GM19035 (cell line): ENCODE data around the gene MTPN.

Source experiments
- ATAC-seq: cut with Tn5 transposase; IDR thresholded peaks from one replicate; pipeline ENCODE4 v1.9.1; 2021; ENCODE audit not compliant: unreplicated experiment

Gene MTPN

DNA sequence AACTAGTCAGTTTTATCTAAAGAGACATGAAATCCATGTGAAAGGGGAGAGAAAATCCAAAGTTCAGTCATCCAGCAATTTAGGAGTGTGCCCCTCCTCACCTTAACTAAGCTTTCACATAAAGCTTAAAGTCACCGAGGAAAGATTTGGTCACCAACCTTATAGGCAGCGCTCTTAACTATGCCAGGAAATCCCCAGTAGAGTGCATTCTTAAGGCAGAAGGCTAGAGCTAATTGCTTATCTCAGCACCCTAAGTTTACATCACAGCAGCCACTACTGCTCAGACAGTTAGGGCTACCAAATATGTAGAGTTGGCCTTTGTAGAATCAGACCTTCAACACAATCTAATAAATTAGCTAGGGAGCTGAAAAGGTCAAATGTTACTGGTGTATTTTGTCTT, 47.9 kb downstream of the MTPN start:
- no peak for ATAC-seq

DNA sequence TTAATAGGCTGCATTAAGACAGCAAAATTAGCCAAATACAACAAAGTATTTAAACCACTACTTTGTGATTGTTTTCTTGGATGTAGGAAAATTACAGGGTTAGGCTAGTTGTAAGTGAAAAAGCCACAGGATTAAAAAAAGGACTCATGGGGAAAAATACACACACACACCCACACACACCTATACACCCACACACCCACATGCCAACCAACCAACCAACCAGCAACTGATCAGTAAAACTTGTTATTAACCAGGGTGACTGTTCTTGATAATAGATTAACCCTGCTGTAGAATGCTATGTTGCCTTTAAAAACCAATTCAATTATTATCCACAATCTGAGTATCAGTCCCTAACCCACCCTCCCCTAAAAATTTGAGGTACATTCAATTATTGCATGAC, 49.0 kb downstream of the MTPN start:
- ATAC-seq = no peak

DNA sequence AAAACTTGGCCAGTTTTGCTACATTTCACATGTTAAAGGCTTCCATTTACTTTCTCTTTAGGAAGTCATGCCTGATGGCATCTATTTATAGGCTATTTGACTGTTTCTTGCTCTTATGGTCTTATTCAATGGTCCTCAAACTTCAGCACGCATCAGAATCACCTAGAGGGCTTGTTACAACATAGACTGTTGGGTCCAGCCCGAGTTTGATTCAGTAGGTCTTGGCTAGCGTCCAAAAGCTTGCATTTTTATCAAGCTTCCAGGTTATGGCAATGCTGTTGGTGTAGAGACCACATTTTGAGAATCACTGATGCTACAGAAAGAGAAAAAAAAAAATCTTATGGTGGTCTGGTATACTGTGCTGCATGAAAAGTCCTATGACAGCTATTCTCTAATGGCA, 51.9 kb downstream of the MTPN start:
- no peak for ATAC-seq

DNA sequence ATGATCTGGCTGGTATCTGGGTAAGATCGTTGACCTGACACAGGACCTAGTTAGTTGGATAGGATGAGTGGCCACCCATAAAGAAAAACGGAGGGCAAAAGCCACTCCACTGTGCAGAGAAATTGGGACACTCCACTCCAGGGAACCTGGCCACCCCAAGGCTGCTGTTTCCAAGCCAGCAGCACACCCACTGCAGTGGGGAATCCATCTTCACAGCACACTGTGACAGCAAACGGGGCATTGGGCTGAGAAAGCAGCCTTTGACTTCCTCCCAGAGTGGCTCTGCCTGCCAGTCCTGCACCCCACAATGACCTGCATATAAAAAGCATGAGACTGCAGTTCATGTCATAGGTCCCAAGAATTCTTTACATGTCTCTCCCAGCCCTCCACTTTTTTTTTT, 52.9 kb downstream of the MTPN start:
- ATAC-seq = no peak

DNA sequence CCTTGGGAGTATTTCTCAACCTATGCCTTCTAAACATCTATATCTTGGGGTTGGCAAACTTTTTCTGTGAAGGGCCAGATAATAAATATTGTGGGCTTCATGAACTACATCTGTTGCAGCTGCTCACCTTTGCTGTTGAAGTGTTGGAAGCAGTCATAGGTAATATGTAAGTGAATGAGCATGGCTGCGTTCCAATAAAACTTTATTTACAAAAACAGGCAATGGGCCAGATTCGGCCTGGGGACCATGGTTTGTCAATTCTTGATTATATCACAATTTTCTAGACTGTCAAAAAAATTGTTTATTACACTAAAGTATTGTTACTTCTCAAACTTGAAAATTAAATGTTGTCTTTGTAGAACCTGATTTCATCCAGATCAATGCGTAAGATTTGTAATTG, 54.9 kb downstream of the MTPN start:
- ATAC-seq = no peak

DNA sequence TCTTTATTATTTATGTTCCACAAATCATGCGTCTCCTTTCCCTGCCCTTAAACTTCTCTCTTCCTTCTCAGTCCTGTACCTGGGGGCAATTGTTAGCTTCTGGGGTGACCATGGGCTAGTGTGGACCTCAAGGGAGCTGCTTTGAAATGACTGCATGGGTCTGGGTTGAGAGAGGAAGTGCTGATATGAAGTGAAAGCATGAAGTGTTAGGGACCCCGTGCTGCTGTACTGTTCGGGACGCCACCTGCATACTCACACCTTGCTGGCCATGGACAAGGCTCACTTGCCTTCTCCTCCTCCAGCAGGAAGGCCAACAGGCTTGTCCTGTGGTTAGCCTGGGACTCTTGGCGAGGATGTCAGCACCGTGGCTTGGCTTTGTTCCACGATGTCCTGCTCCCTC, 56.7 kb downstream of the MTPN start:
- no peak for ATAC-seq

DNA sequence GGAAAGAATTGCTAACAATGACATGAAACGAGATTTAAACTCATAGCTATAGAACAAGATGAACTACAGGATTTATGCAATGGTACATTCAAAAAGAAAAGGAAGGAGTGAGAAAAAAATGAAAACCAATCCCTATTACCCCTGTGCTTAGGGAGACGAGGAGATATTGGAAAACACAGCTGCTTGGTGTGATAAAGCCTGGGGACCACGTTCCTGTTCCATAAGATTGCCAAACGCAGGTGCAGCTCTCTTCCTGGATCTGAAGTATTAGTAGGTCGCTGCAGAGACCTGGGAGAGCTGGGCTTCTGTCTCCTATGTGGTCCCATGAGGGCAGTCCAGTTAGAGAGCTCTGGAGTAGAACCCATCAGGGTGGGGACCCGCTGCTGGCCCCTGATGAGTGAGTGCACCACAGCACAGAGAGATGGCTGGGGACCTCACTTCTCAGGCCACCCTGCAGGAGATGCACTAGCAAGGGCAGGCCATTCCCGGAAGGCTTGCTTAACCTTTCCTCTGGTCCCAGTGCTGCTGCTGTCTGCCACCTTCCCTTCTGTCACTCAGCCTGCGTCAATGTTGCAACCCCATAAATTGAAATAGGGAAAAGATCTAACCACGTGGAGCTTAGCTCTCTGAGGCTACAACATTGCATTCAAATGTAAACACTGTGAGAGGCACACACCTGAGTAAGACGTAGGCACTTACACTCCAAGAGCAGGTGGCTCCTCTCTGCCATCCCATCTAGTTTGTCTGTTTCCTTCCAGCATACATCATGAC, 57.9 kb downstream of the MTPN start:
- no peak for ATAC-seq

DNA sequence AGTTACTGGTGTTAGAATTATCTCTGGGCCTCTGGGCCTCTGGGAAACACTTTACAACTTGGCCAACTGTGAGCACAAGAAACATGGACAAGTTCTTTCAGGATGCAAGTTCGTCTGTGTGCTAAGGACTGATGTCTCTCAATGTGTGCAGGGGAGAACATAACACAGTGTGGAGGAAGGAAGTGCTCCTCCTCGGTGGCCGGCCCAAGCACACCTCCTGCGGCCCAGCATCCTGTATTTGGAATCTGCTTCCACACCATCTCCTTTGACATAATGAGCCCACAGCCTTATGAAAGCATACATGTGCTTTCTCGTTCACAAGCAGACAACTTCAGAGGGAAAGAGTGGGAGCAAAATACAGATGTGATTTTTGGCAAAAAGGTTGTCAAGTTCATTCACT, 59.0 kb downstream of the MTPN start:
- no peak for ATAC-seq

DNA sequence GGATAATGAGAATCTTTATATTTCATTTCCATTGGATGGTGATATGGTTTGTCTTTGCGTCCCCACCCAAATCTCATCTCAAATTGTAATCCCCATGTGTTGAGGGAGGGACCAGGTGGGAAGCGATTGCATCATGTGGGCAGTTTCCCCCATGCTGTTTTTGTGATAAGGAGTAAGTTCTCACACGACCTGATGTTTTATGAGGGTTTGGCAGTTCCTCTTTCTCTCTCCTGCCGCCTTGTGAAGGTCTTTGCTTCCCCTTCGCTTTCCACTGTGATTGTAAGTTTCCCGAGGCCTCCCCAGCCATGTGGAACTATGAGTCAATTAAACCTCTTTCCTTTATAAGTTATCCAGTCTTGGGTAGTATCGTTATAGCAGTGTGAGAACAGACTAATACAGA, 59.4 kb downstream of the MTPN start:
- no peak for ATAC-seq

DNA sequence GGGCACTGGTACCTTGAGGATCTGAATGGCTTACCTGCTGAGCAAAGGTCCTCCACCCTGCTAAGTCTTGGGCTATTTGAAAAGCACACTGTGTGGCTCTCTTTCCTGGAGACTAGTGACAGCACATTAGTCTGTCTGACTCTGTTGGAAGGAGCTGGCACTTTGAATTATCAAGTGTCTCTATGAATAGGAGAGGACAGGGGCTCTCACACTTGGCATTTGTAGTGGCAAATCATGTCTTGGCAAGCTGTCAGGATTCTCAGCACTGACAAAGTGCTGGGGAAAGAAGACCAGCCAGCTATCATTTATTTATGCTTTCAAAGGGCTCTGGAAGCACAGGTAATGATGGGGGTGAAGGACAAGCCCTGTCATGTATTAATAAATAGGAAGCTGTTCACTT, 62.8 kb downstream of the MTPN start:
- no peak for ATAC-seq

DNA sequence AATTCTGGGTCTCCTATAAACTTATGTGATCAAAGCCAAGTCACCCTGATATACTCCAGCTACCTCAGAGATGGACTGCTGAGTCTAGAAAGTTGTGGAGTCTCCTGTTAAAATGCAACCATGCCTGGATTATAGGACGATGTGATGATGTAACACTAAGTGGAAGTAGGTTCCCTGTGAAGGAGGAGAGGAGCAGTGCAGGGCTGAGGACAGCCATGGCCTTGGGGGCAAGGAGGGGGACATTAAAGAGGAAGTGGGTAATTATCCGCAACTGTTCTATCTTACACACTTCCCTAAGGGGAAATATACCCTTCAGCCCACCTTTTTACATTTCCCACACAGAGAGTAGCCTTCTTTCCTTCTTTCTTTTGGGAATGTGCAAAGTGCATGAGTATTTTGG, 63.8 kb downstream of the MTPN start:
- ATAC-seq = no peak

DNA sequence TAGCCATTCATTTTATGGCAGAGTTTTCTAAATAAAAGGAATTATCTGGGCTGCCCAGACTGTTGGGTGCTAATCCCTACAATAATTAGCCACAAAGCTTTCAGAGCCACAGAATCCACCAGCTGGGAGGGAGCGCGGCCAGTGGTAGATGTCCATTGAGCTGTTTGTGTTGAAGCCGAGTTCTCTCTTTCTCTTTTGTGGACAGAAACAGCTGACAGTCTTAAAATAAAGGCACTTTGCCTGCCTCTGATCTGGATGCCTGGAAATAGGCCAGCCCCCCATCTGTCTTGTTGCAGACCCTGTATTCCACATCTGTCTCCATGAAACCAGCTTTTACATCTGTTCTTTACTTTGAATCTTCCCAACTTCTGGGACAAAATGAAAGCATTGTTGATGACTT, 66.1 kb downstream of the MTPN start:
- ATAC-seq = no peak

DNA sequence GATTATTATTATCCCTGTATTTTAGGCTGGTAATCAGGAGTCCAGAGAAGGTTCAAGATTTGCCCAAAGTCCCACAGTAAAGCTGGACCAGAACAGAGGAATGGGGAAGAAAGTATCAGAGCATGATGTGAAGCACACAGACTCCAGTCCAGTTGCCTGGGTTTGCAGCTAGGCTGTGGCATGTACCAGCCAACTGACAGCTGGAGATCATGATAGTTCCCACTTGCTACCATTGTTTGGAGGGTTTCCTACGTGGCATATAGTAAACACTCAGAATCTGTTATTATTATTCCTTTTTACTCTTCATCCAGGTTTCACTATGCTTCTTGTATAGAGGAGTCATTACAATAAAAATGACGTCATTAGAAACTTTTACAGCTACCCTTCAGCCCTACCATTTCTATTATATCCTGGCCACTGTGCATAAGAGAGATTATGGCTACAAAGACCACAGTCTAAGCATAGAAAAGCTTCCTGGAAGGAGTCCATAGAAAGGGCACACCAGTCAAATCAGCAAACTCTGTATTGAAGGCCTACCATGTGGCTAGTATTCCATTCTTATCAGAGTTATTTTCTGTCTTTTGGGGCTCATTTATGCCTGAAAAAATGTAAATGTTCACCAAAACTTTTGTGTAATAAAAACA, 66.6 kb downstream of the MTPN start:
- ATAC-seq = no peak

DNA sequence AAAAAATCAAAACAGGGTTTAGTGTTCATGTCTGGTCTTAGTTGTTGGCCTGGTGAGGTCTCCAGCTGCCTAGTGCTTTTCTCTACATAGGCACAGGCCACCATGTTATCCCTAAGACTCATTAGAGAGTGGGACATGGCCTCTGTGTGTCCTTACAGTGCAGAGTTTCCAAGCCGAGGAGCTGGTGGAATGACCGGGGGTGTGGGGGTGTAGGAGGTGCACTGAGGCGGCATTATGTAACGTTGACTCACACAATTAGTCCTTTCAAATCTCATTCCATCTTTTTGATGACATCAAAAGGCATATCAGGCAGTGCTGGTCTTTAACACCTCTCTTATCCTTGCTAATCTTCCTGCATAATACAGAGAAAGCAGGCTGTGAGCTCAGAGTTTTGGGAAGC, 71.3 kb downstream of the MTPN start:
- ATAC-seq = no peak

DNA sequence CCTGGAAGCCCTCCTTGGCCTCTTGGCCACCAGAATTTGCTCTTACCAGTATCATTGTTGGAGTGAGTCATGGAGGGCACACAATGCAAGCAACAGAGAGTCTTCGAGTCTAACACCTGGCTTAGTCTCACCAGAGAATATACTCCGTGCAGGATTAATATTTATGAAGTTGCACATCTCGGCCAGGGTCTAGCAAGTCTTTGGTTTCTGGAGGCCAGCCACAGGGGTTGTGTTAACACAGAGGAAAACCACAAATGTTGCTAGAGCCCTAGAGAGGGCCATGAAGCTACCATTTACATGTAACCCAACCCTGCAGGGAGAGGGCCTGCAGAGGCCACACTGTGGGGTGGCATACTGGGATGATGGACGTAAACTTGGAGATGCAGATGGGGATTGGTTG, 71.8 kb downstream of the MTPN start:
- no peak for ATAC-seq

DNA sequence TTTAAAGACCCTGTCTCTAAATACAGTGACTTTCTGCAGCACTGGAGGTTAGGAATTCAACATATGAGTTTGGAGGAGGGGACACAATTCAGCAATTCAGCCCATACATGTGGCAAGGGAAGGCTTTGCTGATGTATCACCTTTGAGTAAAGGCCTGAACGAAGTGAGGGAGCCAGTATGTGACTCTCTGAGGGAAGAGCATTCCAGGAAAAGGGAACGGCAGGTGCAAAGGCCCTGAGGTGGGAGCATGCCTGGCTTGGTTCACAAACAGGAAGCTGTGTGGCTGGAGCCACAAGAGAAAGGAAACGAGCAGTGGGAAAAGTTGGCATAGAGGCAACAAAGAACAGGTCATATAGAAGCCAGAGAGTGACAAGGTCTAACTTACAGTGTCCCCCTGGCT, 72.9 kb downstream of the MTPN start:
- no peak for ATAC-seq

DNA sequence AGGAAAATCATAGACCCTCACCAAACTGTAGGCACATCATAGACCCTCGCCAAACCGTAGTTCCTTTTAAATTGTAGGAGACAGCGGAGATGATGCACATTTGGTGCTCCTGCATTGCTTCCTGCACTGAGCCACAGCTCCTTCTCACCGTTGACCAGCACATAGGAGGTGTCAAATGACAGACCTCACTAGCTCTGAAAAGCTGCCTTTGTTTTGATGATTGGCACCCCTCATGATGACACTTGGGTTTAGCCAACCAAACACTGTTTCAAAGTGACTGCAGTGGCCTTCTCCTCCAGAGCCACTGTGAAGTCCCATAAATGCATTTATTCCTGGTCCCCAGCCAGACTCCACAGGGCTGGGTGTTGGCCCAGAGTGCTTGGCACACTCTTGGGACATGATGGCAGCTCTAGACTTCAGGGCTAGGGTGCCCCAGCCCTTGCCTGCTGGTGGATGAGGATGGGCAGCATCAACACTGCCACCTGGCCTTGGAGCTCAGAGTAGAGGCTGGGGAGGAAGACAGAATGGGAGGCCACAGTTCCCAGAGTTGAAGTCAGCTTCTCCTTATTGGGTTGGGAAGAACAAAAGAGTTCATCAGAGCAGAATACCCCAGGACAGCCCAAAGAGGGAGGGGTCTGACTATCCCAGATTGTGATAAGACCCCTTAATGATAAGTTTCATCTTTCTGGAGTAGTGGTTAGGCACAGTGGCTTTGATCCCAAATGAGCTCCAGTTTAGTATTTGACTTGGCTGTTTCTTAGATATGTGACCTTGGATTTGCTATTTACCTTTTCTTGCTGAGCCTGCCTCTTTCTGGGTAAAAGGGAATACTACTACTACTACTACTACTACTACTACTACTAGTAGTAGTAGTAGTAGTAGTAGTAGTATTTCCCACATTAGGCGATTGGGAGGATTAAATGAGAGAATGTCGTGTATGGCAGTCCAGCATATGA, 75.3 kb downstream of the MTPN start:
- no peak for ATAC-seq

DNA sequence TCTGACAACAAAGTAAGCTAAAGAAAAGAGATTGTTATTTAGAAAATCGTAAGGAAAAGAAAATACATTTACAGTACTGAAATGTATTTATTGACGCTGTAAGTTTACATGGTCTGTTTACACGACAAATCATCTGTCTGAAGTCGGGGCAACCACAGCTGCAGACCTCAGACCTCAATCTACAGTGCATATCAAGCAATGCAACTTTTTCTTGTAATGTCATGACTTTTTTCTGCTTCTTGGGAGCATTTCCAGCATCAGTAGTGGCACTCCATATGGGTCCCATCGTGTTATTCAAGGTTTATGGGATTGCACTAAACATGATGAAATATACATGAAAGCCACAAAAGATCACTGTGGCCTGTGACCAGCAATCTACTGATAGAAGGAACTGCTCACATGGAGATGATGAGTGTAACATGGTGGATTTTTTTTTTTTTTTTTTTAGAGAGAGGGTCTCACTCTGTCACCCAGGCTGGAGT, 77.1 kb downstream of the MTPN start:
- ATAC-seq = no peak

DNA sequence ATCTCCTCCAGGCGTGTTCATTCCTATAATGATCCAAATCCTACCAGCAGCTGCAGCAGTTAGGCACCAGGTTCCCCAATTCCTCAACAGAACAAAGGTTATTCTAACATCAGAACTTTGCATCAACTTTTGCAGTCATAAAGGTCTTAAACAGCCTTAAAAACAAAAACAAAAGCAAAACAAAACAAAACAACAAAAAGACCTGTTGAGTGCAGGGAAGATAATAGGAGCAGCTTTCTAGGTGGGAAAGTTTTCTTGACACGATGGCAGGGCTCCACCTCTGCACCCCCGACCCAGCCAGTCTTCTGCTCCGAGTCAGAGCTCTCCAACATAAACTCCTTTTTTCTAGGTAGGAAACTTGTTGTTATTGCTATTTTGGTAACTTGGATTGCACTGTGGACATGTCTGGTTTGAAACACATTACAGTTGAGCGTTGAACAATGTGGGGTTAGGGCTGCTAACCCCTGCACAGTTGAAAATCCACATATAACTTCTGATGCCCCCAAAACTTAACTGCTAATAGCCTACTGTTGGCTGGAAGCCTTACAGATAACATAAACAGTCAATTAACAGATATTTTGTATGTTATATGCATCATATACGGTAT, 77.6 kb downstream of the MTPN start:
- no peak for ATAC-seq

DNA sequence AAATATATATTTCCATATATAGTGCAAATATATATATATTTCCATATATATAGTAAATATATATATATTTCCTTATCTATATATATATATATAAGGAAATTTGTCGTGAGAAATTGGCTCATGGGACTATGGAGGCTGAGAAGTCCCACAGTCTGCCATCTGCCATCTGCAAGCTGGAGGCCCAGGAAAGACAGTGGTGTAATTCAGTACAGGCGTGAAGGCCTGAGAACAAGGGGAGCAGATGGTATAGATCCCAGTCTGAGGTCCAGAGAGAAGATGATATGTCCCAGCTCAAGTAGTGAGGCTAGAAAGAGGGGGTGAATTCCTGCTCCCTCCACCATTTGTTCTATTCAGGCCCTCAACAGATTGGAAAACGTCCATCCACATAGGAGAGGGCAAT, 78.9 kb downstream of the MTPN start:
- ATAC-seq = no peak

DNA sequence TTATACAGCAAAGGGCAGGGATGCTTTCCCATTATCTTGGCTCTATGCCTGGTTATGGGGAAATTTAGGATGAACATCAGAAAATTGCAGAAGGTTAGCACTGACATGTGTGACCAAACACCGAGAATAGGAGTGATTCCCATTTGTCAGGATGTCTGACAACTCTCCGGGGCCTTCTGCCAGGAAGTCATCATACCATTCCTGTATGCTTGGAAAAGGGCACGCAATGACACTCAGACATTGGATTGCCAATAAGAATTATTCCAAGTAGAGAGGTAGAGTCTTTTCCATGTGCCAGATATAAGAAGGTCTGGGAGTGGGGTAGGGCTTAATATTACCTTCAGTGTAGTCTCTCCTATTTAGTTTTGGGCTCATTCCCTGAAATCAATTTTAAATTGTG, 82.3 kb downstream of the MTPN start:
- no peak for ATAC-seq
